DMS53 (cell line): Measurements from ENCODE around the gene NGEF.
"Not testable (repeated sequence)": the region's sequence is repeated elsewhere in the genome, so short reads cannot be mapped to it uniquely, and the experiment has no call there.

Experiments
- DNase-seq: peaks from one replicate; lab custom pipeline; 2025; lab: John Stamatoyannopoulos, UW

The NGEF gene

GRCh38 chr2:233013027-233013461, at the start of gene NGEF:
NGEF (minus strand) TSS chr2:233013256; CDS start chr2:232974890, 38,366 bp downstream.
- DNase-seq = no peak

GRCh38 chr2:233062451-233062850, 49.4 kb upstream of the NGEF start:
- no peak for DNase-seq

GRCh38 chr2:233061591-233062450, 48.8 kb upstream of the NGEF start:
- DNase-seq = no peak

GRCh38 chr2:233060980-233061590, 48.0 kb upstream of the NGEF start:
- no peak for DNase-seq

- peak; percentile 46 for DNase-seq
These were observed 47.5 kb upstream of the NGEF start for GRCh38 chr2:233060501-233060979.

GRCh38 chr2:233059797-233060500, 46.9 kb upstream of the NGEF start, which contains the start of gene INPP5D:
INPP5D (plus strand) TSS chr2:233060342; CDS start chr2:233060479, 137 bp downstream.
- peak; percentile 48 for DNase-seq

- DNase-seq = no peak
These were observed 46.4 kb upstream of the NGEF start for GRCh38 chr2:233059547-233059796.

GRCh38 chr2:233058717-233059546, 45.9 kb upstream of the NGEF start:
- DNase-seq = no peak

GRCh38 chr2:233056961-233057605, 44.0 kb upstream of the NGEF start:
- no peak for DNase-seq

GRCh38 chr2:233055362-233055761, 42.3 kb upstream of the NGEF start:
- no peak for DNase-seq

GRCh38 chr2:233053928-233054784, 41.1 kb upstream of the NGEF start:
- peak; percentile 37 for DNase-seq

- DNase-seq = not testable (repeated sequence)
These were observed 39.5 kb upstream of the NGEF start for GRCh38 chr2:233052517-233052916.

- DNase-seq = no peak
These were observed 38.4 kb upstream of the NGEF start for GRCh38 chr2:233051241-233052149.

GRCh38 chr2:233049194-233049761, 36.2 kb upstream of the NGEF start:
- no peak for DNase-seq

- no peak for DNase-seq
These were observed 35.6 kb upstream of the NGEF start for GRCh38 chr2:233048569-233049193.

GRCh38 chr2:233047667-233048066, 34.6 kb upstream of the NGEF start:
- no peak for DNase-seq

GRCh38 chr2:233047206-233047605, 34.1 kb upstream of the NGEF start:
- no peak for DNase-seq

GRCh38 chr2:233044974-233045605, 32.0 kb upstream of the NGEF start:
- DNase-seq = no peak
